ENCODE results near the gene MRPL37. TPM values are rescaled to one million over a fixed set of nuclear protein-coding genes. Genes with fewer than 3 reads are reported as not detected.
A peak's percentile ranks its signal among the peaks of the same experiment; 100 is the strongest.
"Not testable (repeated sequence)": the region's sequence is repeated elsewhere in the genome, so short reads cannot be mapped to it uniquely, and the experiment has no call there.

The MRPL37 gene
- total RNA-seq, 1 experiment from 2014 or later: 103 TPM

DNA sequence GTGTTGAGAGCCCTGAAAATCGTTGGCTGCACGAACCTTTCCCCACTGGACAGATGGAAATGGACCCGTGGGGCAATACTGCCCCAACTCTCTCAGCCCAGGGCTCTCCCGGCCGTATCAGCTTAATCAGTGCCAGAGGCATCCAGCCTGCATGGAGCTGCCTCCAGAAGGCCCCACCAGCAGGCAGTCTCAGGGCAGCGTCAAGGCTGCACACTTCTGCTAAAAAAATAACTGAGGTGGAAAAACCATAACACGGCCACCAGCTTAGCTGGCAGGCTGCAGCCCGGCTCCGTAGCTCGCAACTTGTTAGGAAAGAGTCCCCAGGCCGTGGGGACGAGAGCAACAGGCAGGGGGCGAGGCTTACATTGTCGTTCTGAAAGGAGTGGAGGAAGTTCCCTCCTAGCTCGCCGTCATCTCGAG, 27.9 kb downstream of the MRPL37 start:
- in situ Hi-C loops (cut with HindIII; ENCODE audit: low pct_unique_long_range_greater_than_20kb, low sequenced_read_pairs): no loop called here

DNA sequence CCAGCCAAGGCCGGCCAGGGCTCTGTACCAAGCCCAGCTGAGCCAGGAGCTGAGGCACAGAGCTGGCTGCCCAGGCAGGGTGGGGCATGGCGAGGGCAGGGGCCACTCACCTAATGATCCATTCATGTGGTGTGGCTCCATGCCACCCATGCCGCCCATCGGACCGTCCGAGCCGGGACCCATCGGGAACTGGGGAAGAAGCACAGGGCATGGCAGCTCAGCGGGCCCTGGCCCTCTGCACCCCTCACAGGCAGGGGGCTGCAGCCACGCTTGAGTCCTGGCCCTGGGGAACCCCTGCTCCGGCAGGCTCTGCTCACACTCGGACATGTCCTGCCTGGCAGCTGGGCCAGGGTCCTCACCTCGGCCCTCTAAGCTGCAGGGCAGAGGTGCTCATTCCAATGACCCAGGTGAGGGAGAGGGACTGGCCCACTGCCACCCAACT, 28.7 kb downstream of the MRPL37 start:
- no peak for DNase-seq (ENCODE audit: low read depth, low spot score)
- in situ Hi-C loops (cut with HindIII; ENCODE audit: low pct_unique_long_range_greater_than_20kb, low sequenced_read_pairs): no loop called here

More for the DNA sequence above, 27.9 kb downstream of the MRPL37 start:
- no peak for DNase-seq (ENCODE audit: low read depth, low spot score)

DNA sequence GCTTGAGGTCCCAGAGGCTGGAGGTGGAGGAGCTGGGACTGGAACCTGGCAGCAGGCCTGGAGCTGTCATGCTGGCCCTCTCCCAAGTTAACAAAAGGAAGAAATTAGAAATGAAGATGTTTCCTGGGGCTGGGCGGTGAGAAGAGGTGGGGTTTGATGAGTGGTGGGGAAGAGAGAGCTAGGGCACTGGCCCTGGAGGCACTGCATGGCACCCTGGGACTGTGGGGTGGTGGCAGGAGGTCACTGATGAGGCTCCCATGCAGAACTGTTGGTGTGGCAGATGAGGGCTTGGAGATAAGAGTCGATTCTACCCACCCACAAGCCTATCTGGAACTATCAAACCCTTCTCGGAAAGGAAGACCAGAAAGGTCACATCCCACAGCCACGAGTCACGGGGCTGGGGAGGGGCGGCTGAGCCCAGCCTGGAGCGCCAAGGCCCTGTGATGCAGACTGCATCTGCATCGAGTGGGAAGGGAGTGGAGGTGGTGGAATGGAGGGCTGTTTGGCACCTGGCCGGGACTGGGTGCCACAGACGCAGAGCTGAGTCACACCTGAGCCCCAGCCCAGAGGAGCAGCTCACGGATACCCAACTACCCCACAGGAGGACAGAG, 29.4 kb downstream of the MRPL37 start:
- in situ Hi-C loops (cut with HindIII; ENCODE audit: low pct_unique_long_range_greater_than_20kb, low sequenced_read_pairs): no loop called here

DNA sequence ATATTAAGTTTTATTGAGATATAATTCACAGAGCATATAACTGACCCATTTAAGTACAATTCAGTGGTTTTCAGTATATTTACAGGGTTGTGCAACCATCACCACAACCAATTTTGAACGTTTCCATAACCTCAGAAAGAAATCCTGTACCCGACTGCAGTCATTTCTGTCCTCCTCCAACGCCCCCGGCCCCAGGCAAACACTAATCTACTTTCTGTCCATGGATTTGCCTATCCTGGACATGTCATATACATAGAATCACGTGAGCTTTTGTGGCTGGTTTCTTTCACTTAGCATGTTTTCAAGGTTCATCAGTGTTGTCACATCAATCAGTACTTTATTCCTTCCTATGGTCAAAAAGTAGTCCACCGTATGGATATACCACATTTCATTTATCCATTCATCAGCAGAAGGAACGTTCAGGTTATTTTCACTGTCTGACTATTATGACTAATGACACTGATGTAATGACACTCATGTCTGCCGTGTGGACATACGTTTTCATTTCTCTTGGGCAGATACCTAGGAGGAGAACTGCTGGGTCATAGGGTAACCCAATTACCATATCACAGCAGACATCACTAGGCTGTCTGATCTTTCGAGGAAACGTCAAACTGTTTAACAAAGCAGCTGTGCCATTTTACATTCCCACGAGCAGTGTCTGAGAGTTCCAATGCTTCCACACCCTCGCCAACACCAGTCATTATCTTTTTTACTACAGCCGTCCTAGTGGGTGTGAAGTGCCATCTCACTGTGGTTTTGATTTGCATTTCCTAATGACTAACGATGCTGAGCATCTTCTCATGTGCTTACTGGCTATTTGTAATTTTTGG, 30.8 kb downstream of the MRPL37 start:
- no peak for DNase-seq (ENCODE audit: low read depth, low spot score)
- in situ Hi-C loops (cut with HindIII; ENCODE audit: low pct_unique_long_range_greater_than_20kb, low sequenced_read_pairs): no loop called here

More for the DNA sequence above, 29.4 kb downstream of the MRPL37 start:
- DNase-seq (ENCODE audit: low read depth, low spot score): no peak

DNA sequence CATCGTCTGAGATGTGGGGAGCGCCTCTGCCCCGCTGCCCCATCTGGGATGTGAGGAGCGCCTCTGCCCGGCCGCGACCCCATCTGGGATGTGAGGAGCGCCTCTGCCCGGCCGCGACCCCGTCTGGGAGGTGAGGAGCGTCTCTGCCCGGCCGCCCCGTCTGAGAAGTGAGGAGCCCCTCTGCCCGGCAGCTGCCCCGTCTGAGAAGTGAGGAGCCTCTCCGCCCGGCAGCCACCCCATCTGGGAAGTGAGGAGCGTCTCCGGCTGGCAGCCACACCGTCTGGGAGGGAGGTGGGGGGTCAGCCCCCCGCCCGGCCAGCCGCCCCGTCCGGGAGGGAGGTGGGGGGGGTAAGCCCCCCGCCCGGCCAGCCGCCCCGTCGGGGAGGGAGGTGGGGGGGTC, 33.2 kb downstream of the MRPL37 start:
- DNase-seq (ENCODE audit: low read depth, low spot score); in situ Hi-C loops (cut with HindIII; ENCODE audit: low pct_unique_long_range_greater_than_20kb, low sequenced_read_pairs): not testable (repeated sequence)

DNA sequence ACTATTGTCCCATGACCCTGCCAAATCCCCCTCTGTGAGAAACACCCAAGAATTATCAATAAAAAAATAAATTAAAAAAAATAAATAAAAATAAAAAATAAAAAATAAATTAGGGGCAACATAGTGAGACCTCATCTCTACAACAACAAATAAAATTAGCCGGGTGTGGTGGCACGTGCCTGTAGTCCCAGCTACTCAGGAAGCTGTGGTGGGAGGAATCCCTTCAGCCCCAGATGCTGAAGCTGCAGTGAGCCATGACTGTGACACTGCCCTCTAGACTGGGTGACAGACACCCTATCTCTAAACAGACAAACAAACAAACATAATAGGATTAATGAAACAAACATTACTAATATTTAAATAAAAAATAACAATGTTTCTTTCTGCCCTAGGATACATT, 34.3 kb downstream of the MRPL37 start:
- in situ Hi-C loops (cut with HindIII; ENCODE audit: low pct_unique_long_range_greater_than_20kb, low sequenced_read_pairs): no loop called here

DNA sequence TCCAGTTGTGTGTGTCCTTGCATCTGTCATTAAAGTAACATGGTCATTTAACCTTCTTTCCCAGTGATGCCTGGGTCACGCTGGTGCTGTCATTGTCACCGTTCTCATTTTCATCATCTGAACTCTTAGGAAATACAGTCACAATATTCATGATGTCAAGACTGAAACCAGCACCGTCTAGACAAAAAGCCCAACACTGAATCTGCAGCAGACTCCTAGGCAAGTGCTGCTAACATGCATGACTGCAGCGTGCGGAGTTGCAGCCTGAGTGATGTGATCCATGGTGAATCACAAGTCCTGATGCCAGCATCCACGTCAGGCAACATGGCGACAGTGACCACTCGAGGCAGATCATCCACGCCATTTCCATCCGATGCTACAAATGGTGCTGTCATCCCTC, 37.6 kb downstream of the MRPL37 start:
- no peak for DNase-seq (ENCODE audit: low read depth, low spot score)
- in situ Hi-C loops (cut with HindIII; ENCODE audit: low pct_unique_long_range_greater_than_20kb, low sequenced_read_pairs): no loop called here

More for the DNA sequence above, 34.3 kb downstream of the MRPL37 start:
- DNase-seq (ENCODE audit: low read depth, low spot score): no peak

DNA sequence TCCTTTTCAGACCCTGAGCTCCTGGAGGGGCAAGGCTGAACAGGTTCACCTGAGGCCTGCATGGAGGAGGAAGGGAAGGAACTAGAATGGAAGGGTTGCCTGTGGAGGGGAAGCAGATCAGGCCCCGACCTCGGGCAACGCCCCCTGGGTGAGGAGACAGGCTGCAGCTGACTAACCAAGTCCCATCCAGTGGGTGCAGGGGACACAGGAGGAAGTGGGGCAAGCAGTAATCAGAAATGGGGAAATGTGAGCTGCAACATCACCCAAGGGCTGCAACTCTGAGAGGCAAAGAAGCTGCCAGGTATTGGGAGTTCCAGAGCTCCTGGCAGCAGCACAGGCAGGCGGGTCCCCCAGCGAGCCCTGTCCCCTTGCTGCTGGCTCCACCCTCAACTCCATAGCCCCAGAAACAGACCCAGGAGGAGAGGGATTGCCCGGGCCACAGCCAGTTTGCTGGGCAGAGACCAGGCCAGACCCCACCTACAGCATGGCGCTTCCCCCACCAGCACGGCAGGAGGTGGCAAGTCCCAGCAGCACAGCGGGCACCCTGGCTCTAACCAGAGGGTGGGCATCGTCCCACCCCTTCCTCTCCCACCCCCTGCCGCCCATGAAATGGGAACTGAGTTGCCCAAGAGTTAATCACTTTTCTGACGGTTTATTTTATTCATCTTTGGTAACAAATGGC, 38.5 kb downstream of the MRPL37 start:
- DNase-seq (ENCODE audit: low read depth, low spot score): no peak
- in situ Hi-C loops (cut with HindIII; ENCODE audit: low pct_unique_long_range_greater_than_20kb, low sequenced_read_pairs): no loop called here

DNA sequence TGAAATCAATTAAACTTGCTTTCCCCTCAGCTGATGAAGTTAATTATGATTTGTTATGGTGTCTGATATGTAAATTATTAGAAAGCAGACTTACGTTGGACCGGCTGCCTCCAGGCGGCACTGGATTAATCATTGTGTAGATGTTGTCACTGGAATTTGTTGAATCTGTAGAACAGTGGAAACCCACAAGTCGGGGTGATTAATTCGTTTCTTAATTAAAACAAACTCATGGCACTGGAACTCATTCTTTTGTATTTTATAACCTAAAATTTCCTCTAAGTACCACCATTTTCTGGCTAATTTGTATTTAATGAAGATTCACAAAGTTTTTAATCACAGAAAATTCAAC, 39.0 kb downstream of the MRPL37 start:
- no peak for DNase-seq (ENCODE audit: low read depth, low spot score)
- in situ Hi-C loops (cut with HindIII; ENCODE audit: low pct_unique_long_range_greater_than_20kb, low sequenced_read_pairs): no loop called here

DNA sequence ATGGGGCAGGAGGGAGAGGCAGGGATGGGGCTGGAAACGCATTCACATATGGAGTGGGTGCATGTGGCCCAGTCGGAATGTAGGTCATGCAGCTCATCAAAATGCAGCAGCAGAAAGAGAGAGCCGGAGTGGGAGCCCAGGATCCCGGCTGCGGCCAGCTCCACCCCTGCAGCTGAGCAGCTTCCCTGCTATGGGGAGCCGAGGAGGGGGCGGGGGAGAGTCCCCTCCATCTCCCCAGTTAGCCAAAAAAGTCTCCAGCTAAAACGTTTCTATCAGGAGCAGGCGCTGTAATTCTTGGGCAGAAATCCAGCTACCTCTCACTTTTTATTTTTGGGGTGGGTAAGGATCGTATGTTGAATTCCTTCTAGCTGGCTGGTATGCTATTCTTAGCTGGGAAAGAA, 39.7 kb downstream of the MRPL37 start:
- no peak for DNase-seq (ENCODE audit: low read depth, low spot score)
- in situ Hi-C loops (cut with HindIII; ENCODE audit: low pct_unique_long_range_greater_than_20kb, low sequenced_read_pairs): no loop called here

DNA sequence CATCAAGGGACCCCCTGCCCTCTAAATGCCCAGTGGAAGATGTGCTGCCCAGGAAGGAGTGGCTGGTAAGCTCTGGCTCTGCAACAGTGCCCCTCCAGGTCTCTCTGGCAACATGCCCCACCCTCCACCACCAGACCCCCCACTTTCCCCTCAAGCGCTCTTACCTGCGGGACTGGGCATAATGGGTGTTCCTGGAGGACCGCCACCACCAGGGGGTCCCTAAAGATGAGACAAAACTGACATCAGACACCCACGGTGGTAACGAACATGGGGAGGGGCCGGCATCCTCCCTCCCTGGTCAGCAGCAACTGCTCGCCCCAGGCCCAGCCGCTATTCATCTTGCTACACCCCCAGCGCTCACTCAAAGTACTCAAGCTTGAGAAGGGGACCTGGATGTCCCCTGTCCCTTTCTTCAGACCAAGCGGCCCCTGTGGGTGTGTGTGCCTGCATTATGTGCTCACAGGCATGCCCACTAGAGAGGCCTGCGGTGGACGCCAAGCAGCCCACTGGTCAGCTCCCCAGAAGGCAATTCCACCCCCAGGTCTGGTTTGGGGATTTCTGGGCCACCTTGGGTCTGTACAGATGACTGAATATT, 40.9 kb downstream of the MRPL37 start:
- no peak for DNase-seq (ENCODE audit: low read depth, low spot score)
- in situ Hi-C loops (cut with HindIII; ENCODE audit: low pct_unique_long_range_greater_than_20kb, low sequenced_read_pairs): no loop called here

DNA sequence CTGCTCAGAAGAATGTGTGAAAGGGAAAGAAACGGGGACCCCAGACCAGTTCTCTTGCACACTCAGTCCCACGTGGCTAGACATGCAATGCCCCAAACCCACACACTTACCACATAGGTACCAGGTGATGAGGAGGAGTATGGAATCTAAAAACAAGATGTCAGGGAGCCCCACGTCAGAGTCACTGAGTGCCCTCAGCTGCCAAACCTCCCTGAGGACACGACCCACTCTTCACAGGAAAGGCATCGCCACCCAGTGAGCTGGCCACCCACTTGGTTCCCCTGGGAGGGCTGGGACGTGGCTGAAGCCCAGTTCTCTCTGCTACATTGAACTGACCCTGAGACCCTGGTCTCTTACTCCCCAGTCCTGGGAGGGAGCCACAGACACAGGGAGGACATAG, 41.4 kb downstream of the MRPL37 start:
- in situ Hi-C loops (cut with HindIII; ENCODE audit: low pct_unique_long_range_greater_than_20kb, low sequenced_read_pairs): no loop called here
- DNase-seq (ENCODE audit: low read depth, low spot score): no peak

DNA sequence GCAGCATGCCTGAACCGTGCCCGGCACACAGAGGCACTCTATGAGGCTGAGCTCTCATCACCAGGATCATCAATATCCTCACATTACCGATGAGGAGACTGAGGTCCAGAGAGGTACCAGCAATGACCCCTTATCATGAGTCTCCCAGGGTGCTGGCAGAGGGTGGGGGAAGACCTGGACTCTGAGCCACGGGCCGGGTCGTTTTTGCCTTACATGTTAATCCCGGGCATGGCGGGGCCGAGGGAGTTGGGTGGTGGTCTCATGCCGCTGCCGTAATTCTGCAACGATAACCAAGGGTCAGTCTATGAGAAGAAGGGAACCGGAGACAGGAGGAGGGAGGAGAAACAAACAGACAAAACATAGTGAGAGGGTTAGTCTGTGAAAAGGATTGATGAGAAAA, 43.1 kb downstream of the MRPL37 start:
- no peak for DNase-seq (ENCODE audit: low read depth, low spot score)
- in situ Hi-C loops (cut with HindIII; ENCODE audit: low pct_unique_long_range_greater_than_20kb, low sequenced_read_pairs): no loop called here

DNA sequence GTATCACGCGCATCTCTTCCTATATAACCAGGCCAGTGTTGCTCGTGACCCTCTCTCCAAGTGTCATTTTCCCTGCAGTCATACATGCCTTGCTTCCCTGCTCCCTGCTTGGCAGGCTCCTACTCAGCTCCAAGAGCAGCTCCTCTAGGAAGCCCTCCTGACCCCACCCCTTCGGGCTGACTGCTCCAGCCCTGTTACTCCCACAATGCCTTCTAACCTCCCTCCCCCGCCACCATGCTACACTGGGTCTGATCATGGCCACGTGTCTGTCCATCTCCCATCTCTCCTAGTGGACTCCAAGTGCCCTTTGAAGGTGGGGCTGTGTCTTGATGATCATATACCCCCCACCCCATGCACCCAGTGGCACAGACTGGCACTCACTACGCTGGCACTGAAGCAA, 44.7 kb downstream of the MRPL37 start:
- DNase-seq (ENCODE audit: low read depth, low spot score): no peak
- in situ Hi-C loops (cut with HindIII; ENCODE audit: low pct_unique_long_range_greater_than_20kb, low sequenced_read_pairs): no loop called here

DNA sequence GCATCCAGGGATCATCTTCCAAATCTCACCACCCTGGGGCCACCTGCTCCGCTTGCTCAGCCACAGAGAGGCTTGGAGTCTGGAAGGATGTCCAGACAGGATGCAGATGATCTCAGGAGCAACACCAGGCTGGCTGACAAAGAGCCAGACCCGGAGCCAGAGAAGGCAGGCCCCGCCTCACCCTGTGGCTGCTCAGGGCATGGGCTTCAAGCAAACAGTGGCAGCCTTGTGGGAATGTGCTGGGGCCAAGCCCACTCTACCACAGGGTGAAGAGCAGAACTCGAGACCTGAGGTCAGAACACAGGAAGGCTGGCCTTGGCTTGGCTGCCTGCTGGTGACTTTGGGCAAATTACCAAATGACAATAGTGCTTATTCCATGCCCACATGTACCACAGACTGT, 45.5 kb downstream of the MRPL37 start:
- peak; percentile 35 for DNase-seq (ENCODE audit: low read depth, low spot score)
- in situ Hi-C loops (cut with HindIII; ENCODE audit: low pct_unique_long_range_greater_than_20kb, low sequenced_read_pairs): no loop called here

DNA sequence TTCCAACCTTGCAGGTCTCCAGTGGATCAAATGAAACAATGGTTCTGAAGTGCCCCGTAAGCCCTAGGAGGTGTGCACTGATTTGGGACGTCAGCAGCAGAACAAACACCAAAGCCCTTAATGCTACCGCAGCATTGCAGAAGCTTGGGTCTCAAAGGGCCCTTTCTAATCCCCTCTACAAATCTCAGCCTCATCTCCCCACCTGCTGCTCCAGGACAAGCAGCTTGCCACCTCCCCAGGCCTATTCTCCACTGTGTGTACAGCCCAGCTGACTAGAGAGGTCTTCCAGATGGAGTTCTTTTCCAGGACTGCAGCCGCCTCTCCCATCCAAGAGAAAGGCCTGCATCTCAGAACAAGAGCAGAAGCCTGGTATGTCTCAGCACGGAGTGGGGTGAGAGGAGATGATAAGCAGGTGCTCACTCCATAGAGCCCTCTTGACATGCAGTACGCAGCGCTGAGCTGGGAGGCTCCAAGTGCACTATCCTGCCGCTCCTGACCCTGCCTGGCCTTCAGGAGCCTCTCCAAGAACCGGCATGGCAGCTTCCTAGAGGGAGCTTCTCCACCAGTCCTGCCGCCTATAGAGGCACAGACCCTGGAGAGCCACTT, 46.3 kb downstream of the MRPL37 start:
- DNase-seq (ENCODE audit: low read depth, low spot score): no peak
- in situ Hi-C loops (cut with HindIII; ENCODE audit: low pct_unique_long_range_greater_than_20kb, low sequenced_read_pairs): no loop called here

DNA sequence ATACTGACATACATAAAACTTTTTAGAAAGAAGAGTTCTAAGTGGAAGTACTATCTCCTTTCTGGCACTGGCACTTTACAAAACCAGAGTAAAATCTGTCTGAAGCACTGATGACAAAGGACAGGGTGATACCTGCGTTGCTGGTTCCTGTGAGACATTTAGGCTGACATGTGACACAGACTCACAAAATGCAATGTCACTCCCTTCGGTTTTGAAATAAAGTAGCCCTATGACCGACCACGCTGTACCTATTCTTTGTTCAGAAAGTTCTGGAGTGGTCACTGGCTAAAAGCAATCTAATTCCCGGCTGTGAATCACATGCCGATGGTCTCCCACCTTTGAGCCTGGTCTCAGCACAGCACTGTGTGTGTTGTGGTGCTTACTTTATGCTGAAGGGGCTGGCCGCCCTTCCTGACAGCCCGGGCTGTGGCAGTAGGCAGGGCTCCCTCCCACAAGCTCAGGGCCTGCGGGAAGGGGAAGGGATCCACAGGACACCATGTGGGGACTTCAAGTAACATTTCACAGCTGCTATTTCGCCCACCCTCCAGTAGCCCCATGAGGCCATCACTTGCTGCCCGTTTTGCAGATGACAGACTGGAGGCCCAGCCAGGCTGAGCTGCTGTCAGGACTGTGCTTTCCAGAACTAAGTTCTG, 48.0 kb downstream of the MRPL37 start:
- no peak for DNase-seq (ENCODE audit: low read depth, low spot score)
- in situ Hi-C loops (cut with HindIII; ENCODE audit: low pct_unique_long_range_greater_than_20kb, low sequenced_read_pairs): no loop called here

Measured in SK-MEL-5 (cell line).